HCT116 (cell line): ENCODE data around the gene RAB3GAP2.
"Not testable (repeated sequence)": the region's sequence is repeated elsewhere in the genome, so short reads cannot be mapped to it uniquely, and the experiment has no call there.

Experiments
- ELF1 ChIP-seq: IDR thresholded peaks from 2 replicates; pipeline ENCODE4 v1.6.1; 2012; ENCODE audit warnings: low read depth, borderline replicate concordance
- POLR2A ChIP-seq: IDR thresholded peaks from 2 replicates; pipeline ENCODE4 v1.7.0; 2011; ENCODE audit warnings: borderline replicate concordance; ENCODE audit not compliant: insufficient read depth, insufficient read length; ENCODE audit errors: extremely low read depth
- POLR2AphosphoS5 ChIP-seq: IDR thresholded peaks from 2 replicates; pipeline ENCODE4 v1.6.1; 2011; ENCODE audit warnings: mild to moderate bottlenecking, low read depth, low read length, moderate library complexity
- RAD21 ChIP-seq: IDR thresholded peaks from 2 replicates; pipeline ENCODE4 v1.6.1; 2012; ENCODE audit warnings: low read depth, mild to moderate bottlenecking
- TCF7L2 ChIP-seq: IDR thresholded peaks from 2 replicates; pipeline ENCODE4 v1.7.0; 2011; ENCODE audit warnings: borderline replicate concordance, inconsistent platforms; ENCODE audit not compliant: insufficient read depth, insufficient read length; ENCODE audit errors: extremely low read depth
- ZNF274 ChIP-seq: fragments of 200-500 bp; sonication (Bioruptor generic); IDR thresholded peaks from 2 replicates; pipeline ENCODE4 v1.6.1; 2014; ENCODE audit warnings: mild to moderate bottlenecking, low read depth, low read length, inconsistent platforms
- TF ChIP-seq, protein P1 (sequence below), 3 experiments: fragments of 200-600 bp in 1 of 3; sonication (generic) in 1 of 3; IDR thresholded peaks in 2 of 3; conservative IDR thresholded peaks in 1 of 3; 2 replicates each; pipeline ENCODE4 v1.5.1; 2012 to 2017; ENCODE audit warnings: low read depth in 2 of 3, low read length in 2 of 3, antibody characterized with exemption in 1 of 3, borderline replicate concordance in 1 of 3, control low read depth in 1 of 3, mild to moderate bottlenecking in 1 of 3, mixed read lengths in 1 of 3, mixed run types in 1 of 3, moderate library complexity in 1 of 3; ENCODE audit not compliant: insufficient read depth in 1 of 3

DNA sequence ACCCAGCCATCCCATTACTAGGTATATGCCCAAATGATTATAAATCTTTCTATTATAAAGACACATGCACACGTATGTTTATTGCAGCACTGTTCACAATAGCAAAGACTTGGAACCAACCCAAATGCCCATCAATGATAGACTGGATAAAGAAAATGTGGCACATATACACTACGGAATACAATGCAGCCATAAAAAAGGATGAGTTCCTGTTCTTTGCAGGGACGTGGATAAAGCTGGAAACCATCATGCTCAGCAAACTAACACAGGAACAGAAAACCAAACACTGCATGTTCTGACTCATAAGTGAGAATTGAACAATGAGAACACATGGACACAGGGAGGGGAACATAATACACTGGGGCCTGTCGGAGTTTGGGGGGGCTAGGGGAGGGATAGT is 37.9 kb upstream of the RAB3GAP2 start:
- not testable (repeated sequence) for TF ChIP-seq RAD21, POLR2A, POLR2AphosphoS5, ZNF274, TCF7L2, ELF1
- TF ChIP-seq, protein P1, sequence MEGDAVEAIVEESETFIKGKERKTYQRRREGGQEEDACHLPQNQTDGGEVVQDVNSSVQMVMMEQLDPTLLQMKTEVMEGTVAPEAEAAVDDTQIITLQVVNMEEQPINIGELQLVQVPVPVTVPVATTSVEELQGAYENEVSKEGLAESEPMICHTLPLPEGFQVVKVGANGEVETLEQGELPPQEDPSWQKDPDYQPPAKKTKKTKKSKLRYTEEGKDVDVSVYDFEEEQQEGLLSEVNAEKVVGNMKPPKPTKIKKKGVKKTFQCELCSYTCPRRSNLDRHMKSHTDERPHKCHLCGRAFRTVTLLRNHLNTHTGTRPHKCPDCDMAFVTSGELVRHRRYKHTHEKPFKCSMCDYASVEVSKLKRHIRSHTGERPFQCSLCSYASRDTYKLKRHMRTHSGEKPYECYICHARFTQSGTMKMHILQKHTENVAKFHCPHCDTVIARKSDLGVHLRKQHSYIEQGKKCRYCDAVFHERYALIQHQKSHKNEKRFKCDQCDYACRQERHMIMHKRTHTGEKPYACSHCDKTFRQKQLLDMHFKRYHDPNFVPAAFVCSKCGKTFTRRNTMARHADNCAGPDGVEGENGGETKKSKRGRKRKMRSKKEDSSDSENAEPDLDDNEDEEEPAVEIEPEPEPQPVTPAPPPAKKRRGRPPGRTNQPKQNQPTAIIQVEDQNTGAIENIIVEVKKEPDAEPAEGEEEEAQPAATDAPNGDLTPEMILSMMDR (IDR thresholded peaks at IDR 0.05 in 2 of 3, conservative IDR thresholded peaks at IDR 0.05 in 1 of 3; ENCODE audit: borderline replicate concordance in 1 of 3, insufficient read depth in 1 of 3, low read depth in 2 of 3, low read length in 2 of 3): not testable (repeated sequence)
